NCI-H2227 (cell line): ENCODE results near the gene SLC30A3.
"Not testable (repeated sequence)": the region's sequence is repeated elsewhere in the genome, so short reads cannot be mapped to it uniquely, and the experiment has no call there.

Experiments
- DNase-seq: peaks from one replicate; lab custom pipeline; 2025; ENCODE audit not compliant: unreplicated experiment; lab: John Stamatoyannopoulos, UW

Gene SLC30A3

GRCh38 chr2:27288610-27289009 lies 25.8 kb upstream of the SLC30A3 start:
- no peak for DNase-seq

- DNase-seq: no peak
Measured at GRCh38 chr2:27285481-27285880, 22.6 kb upstream of the SLC30A3 start.

- no peak for DNase-seq
Measured at GRCh38 chr2:27284996-27285395, 22.1 kb upstream of the SLC30A3 start.

GRCh38 chr2:27282892-27283291 lies 20.0 kb upstream of the SLC30A3 start:
- DNase-seq: no peak

DNA sequence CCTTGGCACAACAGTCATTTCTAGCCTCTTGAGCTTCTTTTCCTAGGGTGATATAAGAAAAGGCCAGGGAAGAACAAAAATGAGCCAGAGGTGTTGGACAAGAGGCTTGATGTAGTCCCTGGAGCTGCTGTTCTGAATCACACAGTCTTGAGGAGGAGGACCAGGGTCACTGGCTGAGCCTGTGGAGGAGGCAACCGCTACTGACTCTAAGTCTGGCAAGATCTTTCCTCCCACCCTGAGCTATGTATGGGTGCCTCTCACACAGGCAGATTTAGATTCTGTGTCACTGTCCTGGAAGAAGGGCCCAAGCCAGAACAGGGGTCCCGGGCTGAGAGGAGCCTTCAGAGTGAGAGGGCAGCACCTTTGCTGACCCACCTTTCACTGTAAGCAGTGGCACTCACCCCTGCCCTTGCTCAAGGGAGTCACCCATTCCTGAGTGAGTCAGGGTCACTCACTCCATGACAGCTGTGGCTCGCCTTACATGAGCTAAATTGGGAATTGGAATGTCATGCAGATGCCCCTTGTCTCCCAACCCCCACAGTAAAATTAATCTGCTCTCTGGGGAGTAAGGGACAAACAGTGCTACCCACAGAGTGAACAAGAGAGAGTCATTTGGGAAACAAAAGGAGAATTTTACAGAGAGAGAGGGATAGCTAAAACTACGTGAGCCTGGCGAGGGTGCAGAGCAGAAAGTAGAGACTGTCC lies 19.2 kb upstream of the SLC30A3 start, which contains the start of gene TRIM54:
TRIM54 (plus strand) TSS at position 575 of the 705 bp plus-strand sequence. CDS start 303 bp downstream, outside the sequence.
- no peak for DNase-seq

- no peak for DNase-seq
Measured at GRCh38 chr2:27281442-27281841, 18.6 kb upstream of the SLC30A3 start.

- no peak for DNase-seq
Measured at GRCh38 chr2:27280826-27281225, 18.0 kb upstream of the SLC30A3 start.

- no peak for DNase-seq
Measured at GRCh38 chr2:27278010-27278409, 15.2 kb upstream of the SLC30A3 start.

DNA sequence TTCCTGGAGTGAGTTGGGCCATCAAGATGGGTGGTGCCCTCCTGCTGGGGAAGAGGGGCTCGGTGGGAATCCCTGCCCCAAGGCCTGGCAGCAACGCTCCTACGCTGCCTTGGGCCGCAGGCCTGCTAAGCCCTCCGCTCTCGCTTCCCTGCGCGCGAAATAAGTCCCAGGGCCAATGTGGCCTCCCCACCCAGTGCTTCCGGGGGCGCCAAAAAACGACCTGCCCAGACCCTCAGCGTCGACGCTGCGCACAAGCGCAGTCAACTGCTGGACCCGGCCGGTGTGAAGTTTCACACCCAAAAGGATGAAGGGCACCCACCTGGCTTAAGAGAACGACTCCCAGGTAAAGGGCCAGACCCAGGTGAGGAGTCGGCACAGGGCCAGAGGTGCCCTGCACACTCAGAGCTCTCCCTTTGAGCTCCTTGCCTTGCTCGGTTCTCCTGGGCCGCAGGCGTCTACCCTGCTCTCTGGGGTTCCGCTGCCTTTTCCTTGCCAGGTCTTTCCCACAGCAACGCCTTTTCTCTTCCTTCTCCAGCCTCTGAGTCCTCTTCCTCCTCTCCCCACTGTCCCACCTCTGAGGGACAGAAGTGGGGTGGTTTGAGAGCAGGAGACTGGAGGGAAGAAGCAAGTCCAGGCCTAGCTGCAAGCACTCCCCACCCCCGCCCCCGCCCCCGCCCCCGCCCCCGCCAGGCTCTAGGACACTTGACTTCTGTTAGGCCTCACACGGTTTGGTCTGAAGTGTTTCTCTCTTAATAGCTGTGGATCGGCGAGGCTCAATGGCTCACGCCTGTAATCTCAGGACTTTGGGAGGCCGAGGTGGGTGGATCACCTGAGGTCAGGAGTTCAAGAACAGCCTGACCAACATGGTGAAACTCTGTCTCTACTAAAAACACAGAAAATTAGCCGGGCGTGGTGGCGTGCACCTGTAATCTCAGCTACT lies 12.6 kb upstream of the SLC30A3 start, which contains the start of gene DNAJC5G:
DNAJC5G (plus strand) TSS at position 223 of the 940 bp plus-strand sequence. CDS start 1,296 bp downstream, outside the sequence.
- DNase-seq: no peak

GRCh38 chr2:27272537-27273522 lies 10.0 kb upstream of the SLC30A3 start:
- not testable (repeated sequence) for DNase-seq

- no peak for DNase-seq
Measured at GRCh38 chr2:27271631-27272340, 8.9 kb upstream of the SLC30A3 start.

DNA sequence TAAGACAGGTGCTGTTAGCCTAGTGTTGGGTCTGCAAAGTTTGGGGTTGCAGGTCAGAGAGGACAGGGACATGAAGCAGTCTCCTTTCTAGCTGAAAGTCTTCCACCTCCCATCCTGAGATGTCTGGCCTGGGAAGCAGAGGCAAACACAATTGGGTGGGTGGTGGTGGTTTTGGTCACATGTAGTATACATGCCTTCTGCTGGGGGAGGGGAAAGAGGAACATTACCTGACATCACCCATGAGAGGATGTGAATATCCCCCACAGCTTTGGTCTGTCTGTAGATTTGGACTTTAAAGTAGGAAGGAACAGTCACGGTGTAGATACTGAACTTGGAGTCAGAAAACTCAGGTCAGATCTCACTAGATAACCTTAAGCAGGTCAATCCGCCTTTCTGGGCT lies 7.8 kb upstream of the SLC30A3 start:
- no peak for DNase-seq

DNA sequence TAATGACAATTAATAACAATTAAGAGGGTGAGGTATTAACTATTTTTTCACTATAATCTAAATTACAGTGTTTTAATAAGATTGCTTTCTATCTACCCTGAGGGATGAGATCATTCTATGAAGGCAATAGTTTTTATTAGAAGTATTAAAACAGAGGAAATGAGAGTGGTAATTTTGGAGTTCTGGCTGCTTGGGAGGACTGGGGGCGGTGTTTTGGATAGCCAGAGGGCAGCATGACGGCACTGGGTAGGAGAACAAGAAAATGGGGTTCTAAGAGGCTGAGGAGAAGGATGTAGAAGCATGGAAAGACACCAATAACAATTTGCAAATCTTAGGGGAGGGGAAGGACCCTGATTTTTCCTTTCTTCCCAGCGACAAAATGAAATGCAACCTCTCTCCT lies 7.3 kb upstream of the SLC30A3 start:
- no peak for DNase-seq

- not testable (repeated sequence) for DNase-seq
Measured at GRCh38 chr2:27268296-27268695, 5.4 kb upstream of the SLC30A3 start.

GRCh38 chr2:27265536-27265870 lies 2.7 kb upstream of the SLC30A3 start:
- DNase-seq: no peak

DNA sequence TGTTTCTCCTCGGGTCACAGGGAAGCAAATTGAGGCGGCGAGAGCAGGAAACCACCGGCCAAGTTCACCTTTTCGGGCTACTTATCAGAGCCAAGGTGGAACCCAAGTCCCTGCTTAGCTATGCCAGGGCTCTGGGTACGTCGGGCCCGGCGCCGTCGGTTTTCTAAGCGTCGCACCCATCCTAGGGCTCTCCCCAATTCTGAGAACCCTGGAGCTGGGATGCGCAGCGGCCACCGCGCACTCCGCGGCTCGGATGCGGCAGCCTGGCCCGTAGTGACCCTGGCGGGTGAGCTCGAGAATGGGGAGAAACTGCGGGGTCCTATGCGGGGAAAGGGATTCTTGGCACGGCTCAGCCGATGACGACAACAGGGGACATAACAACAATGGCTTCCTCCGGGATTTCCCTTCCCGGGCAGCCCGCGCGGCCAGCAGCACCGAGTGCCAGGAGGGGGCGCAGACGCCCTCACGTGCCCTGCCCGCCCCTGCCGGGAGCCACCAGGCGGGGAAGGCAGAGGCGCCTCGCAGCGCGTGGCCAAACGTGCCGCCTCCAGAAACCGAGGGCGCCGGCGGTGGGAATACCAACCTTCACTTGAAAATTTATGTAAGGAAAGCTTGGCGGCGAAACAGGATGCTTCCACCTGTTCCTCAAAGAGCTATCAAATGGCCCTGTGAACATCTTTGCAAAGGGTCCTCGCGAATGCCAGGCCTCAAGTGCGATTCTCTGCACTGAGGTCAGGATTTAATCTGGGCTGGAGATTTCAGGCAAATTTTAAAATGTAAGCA lies 2.1 kb upstream of the SLC30A3 start:
- peak; percentile 91 for DNase-seq

GRCh38 chr2:27264253-27264752 lies 1.5 kb upstream of the SLC30A3 start:
- peak; percentile 25 for DNase-seq

DNA sequence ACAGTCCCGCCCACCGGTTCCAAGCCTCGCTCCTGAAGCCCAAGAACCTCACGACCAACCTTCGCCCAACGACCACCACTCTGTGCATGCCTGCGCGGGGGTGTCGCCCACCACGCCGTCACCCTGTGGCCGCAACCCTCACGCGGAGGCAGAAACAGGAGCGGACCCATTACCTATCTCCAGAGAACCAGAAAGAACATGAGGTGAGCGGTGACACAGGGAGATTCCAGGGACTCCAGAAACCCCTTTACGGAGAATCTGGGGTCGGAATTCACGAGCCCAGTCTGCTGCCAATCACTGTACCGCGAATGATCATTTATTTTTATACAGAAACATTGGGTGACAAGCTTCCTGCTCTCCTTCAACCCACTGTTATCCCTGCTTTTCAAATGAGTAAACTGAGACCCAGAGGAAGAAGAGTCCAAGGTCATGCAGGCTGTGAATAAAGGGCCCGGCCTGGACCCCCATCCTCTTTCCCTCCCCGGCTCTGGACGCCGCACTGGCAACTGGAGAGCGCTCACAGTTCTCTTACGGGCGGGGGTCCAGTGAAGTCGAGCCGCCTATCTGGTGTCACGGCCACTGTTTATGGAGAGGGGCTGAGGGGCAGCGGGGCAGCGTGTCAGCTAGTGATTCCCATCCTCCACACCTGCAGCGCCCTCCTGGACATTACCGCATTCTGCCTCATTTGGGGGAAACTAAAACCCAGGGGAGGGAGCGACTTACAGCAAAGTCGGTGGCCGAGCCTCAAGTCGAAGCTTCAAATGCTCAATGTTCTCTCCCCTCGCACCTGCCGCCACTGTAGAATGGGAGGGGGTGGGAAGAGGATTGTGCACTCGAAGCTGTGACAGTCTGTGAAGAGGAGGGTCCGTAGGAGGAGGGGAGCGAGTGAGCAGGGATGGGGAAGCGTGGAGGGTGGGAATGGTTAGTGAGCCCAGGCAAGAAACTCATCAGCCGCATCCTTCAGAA lies 723 bp upstream of the SLC30A3 start:
- peak; percentile 23 for DNase-seq
